Measurements from ENCODE around the gene PURA.

The PURA gene

DNA sequence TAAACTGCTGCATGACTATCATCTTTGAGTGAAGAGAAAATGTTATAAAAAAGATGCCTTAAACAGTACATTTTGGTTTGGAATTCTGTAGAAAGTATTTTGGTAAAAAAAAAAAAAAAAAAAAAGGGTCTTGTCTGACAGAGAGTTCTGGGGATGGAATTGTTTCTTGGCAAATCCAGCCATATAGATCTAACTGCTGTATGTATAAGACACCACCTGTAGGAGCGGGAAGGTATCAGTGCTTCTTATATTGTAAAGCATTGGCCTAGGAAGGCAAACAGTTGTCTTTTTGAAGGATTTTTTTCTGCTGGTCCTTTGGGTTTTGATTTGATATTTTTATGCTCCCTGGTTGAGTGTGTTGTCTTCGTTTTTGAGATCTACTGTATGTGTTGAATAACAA lies 2.8 kb downstream of the PURA start:
- POLR2A ChIA-PET, result interaction anchor here (3.9 kb wide), 1 partner anchor 9 kb away, joined by 20 read pairs; no protein-coding TSS in a partner anchor
- Histone ChIP-seq H3K9me3 (ENCODE audit: control insufficient read depth, insufficient read depth, low read depth, low read length) (no peaks in the 10 kb centered on the region), H3K4me3 (ENCODE audit: low read depth, low read length) (peak overlapping the region; percentile 72; the same call in 1 of the 2 replicates), H3K27ac (ENCODE audit: extremely low read depth, low read depth, low read length) (no peak overlapping the region), H3K4me1 (ENCODE audit: control insufficient read depth, insufficient read depth, low read length) (peaks cover 22% of the 10 kb centered on the region), H3K36me3 (ENCODE audit: control insufficient read depth in 2 of 2, insufficient read depth in 1 of 2, low read length in 2 of 2) (peaks cover 0 to 5% of the 10 kb centered on the region in 2 experiments; a peak in 2 of 3 replicates)
- TF ChIP-seq SCRT2 (tag by site-specific recombination; IDR thresholded peaks at IDR 0.05) (peak; percentile 79), SCRT1 (tag by site-specific recombination; IDR thresholded peaks at IDR 0.05; ENCODE audit: borderline replicate concordance) (0 out of 2 replicates have a peak, but pooled peaks have one; percentile 14), ZNF747 (tag by site-specific recombination; IDR thresholded peaks at IDR 0.05) (no peak), IKZF3 (tag by site-specific recombination; IDR thresholded peaks at IDR 0.05) (no peak), ZIC2 (tag by site-specific recombination; IDR thresholded peaks at IDR 0.05) (no peak), ZNF311 (tag by site-specific recombination; IDR thresholded peaks at IDR 0.05; ENCODE audit: borderline replicate concordance) (no peak), ZNF24 (tag by site-specific recombination; IDR thresholded peaks at IDR 0.05) (no peak)
- TF ChIP-seq, protein P1, sequence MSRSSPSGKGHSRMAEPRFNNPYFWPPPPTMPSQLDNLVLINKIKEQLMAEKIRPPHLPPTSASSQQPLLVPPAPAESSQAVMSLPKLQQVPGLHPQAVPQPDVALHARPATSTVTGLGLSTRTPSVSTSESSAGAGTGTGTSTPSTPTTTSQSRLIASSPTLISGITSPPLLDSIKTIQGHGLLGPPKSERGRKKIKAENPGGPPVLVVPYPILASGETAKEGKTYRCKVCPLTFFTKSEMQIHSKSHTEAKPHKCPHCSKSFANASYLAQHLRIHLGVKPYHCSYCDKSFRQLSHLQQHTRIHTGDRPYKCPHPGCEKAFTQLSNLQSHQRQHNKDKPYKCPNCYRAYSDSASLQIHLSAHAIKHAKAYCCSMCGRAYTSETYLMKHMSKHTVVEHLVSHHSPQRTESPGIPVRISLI (tag by site-specific recombination; IDR thresholded peaks at IDR 0.05), result peak; percentile 94
- CTCF ChIA-PET, result interaction anchor here (0.7 to 8.1 kb wide), 8 partner anchors 10 to 149 kb away, joined by 3 to 68 read pairs (median 6); no protein-coding TSS in a partner anchor

DNA sequence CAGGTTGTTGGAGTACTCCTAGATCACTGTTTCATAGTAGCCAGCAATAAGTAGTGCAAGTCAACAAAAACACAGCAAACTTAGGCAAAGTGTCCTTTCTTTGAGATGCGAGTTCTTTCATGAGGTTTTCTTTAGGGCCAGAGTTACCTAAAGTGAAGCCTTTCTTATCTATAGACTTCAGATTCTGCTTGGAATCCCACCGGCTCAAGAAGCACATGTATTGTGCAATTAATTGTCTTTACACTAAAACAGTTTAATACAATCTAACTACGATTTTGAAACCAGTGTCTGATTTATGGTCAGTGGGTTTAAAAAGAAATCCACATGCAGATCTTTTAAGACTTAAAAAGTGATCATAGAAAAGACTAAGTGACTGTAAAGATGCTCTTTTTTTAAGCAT lies 3.6 kb downstream of the PURA start:
- Histone ChIP-seq H3K4me3 (ENCODE audit: low read depth, low read length) (no peak overlapping the region), H3K9me3 (ENCODE audit: control insufficient read depth, insufficient read depth, low read depth, low read length) (no peaks in the 10 kb centered on the region), H3K36me3 (ENCODE audit: control insufficient read depth in 2 of 2, insufficient read depth in 1 of 2, low read length in 2 of 2) (peaks cover 0 to 5% of the 10 kb centered on the region in 2 experiments; a peak in 2 of 3 replicates), H3K4me1 (ENCODE audit: control insufficient read depth, insufficient read depth, low read length) (peaks cover 22% of the 10 kb centered on the region; the same call in 1 of the 2 replicates), H3K27ac (ENCODE audit: extremely low read depth, low read depth, low read length) (no peak overlapping the region)
- CTCF ChIA-PET, result interaction anchor here (0.6 to 8.1 kb wide), 12 partner anchors 8 to 473 kb away, joined by 3 to 68 read pairs (median 4); no protein-coding TSS in a partner anchor
- TF ChIP-seq, protein P2, sequence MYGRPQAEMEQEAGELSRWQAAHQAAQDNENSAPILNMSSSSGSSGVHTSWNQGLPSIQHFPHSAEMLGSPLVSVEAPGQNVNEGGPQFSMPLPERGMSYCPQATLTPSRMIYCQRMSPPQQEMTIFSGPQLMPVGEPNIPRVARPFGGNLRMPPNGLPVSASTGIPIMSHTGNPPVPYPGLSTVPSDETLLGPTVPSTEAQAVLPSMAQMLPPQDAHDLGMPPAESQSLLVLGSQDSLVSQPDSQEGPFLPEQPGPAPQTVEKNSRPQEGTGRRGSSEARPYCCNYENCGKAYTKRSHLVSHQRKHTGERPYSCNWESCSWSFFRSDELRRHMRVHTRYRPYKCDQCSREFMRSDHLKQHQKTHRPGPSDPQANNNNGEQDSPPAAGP (tag by site-specific recombination; IDR thresholded peaks at IDR 0.05), result no peak
- TF ChIP-seq FEZF1 (tag by site-specific recombination; IDR thresholded peaks at IDR 0.05) (peak; percentile 89), ZNF138 (tag by site-specific recombination; IDR thresholded peaks at IDR 0.05; ENCODE audit: borderline replicate concordance) (no peak), ZNF155 (tag by site-specific recombination; IDR thresholded peaks at IDR 0.05) (no peak), ZNF48 (tag by site-specific recombination; IDR thresholded peaks at IDR 0.05) (no peak), KLF10 (tag by site-specific recombination; IDR thresholded peaks at IDR 0.05) (no peak), ZNF626 (tag by site-specific recombination; IDR thresholded peaks at IDR 0.05) (no peak), ZNF510 (tag by site-specific recombination; IDR thresholded peaks at IDR 0.05; ENCODE audit: insufficient replicate concordance) (no peak), SP3 (tag by site-specific recombination; IDR thresholded peaks at IDR 0.05) (no peak), ZNF629 (tag by site-specific recombination; IDR thresholded peaks at IDR 0.05) (no peak), ZNF239 (tag by site-specific recombination; IDR thresholded peaks at IDR 0.05) (no peak), ZNF266 (tag by site-specific recombination; IDR thresholded peaks at IDR 0.05; ENCODE audit: low read depth) (no peak), PRDM1 (tag by site-specific recombination; IDR thresholded peaks at IDR 0.05) (peak; percentile 5; the same call in 1 of the 2 replicates)
- POLR2A ChIA-PET, result interaction anchor here (3.9 kb wide), 1 partner anchor 9 kb away, joined by 20 read pairs; no protein-coding TSS in a partner anchor
